NK-92 (cell line): ENCODE results near the gene MEG3.
"Not testable (repeated sequence)": the region's sequence is repeated elsewhere in the genome, so short reads cannot be mapped to it uniquely, and the experiment has no call there.

Source experiments
- DNase-seq: peaks from one replicate; lab custom pipeline; 2025; ENCODE audit not compliant: unreplicated experiment; lab: John Stamatoyannopoulos, UW

The MEG3 gene

GRCh38 chr14:100813291-100813690 is 12.6 kb upstream of the MEG3 start:
- DNase-seq: no peak

GRCh38 chr14:100815478-100816285 is 10.2 kb upstream of the MEG3 start:
- no peak for DNase-seq

GRCh38 chr14:100816286-100816949 is 9.5 kb upstream of the MEG3 start:
- DNase-seq: no peak

- DNase-seq: no peak
Observed at GRCh38 chr14:100816950-100817901, 8.7 kb upstream of the MEG3 start.

- DNase-seq: no peak
Observed at GRCh38 chr14:100818221-100818699, 7.7 kb upstream of the MEG3 start.

- DNase-seq: not testable (repeated sequence)
Observed at GRCh38 chr14:100818923-100819322, 7.0 kb upstream of the MEG3 start.

- DNase-seq: no peak
Observed at GRCh38 chr14:100819453-100819828, 6.5 kb upstream of the MEG3 start.

- DNase-seq: no peak
Observed at GRCh38 chr14:100819829-100820475, 6.0 kb upstream of the MEG3 start.

- DNase-seq: no peak
Observed at GRCh38 chr14:100820957-100821356, 5.0 kb upstream of the MEG3 start.

GRCh38 chr14:100822013-100822412 is 3.9 kb upstream of the MEG3 start:
- no peak for DNase-seq

GRCh38 chr14:100822532-100823296 is 3.2 kb upstream of the MEG3 start:
- no peak for DNase-seq

GRCh38 chr14:100823413-100824080 is 2.4 kb upstream of the MEG3 start:
- no peak for DNase-seq

- no peak for DNase-seq
Observed at GRCh38 chr14:100824091-100824551, 1.8 kb upstream of the MEG3 start.

GRCh38 chr14:100824901-100825712 is 811 bp upstream of the MEG3 start:
- no peak for DNase-seq

- no peak for DNase-seq
Observed at GRCh38 chr14:100826391-100827100, 628 bp downstream of the MEG3 start.

GRCh38 chr14:100827101-100828021 is 1.4 kb downstream of the MEG3 start:
- no peak for DNase-seq
